HG03342 (cell line): Measurements from ENCODE around the gene RPL6.

ENCODE experiments used
- ATAC-seq: cut with Tn5 transposase; IDR thresholded peaks from one replicate; pipeline ENCODE4 v1.9.1; 2021; ENCODE audit warnings: mild to moderate bottlenecking, moderate library complexity; ENCODE audit not compliant: unreplicated experiment

RPL6 gene

DNA sequence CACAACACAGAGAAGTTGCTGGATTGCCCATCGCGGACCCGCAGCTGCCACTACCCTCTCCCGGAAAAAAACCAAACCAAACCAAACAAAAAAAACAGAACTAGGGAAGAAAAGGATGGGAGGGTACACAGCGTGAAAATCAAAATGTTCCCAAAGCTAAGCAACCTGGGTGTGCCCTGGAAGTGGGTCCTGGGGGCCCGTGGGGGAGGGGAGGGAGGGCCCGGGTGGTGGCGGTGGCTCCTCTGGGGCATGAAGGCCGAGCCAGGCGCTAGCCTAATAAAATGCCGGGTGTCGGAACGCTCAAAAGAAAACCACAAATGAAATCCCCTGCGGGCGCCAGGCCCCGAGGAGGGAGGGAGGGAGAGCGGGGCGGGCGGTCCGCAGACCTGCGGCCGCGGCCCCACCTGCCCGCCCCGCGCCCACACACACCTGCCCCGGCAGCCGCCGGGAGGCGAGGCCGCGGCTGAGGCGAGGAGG lies 28.0 kb downstream of the RPL6 start:
- ATAC-seq, result peak; percentile 48

GRCh38 chr12:112380663-112381405 lies 28.6 kb downstream of the RPL6 start:
- no peak for ATAC-seq

DNA sequence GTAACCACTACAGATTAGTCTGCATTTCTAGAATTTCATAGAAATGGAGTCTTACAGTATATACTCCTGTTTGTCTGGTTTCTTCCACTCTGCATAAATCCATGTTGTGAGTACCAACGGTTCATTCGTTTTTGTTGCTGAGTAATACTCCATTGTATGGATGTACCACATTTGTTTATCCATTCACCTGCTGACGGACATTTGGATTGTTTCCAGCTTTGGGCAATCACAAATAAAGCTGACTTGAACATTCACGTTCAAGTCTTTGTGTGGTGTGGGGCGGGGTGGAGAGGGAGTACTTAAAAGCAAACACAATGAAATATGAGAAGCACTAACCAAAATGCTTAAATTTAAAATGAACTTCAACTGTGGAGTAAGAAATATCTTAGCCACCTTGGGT lies 34.3 kb downstream of the RPL6 start:
- ATAC-seq, result no peak

- ATAC-seq, result no peak
Measured at GRCh38 chr12:112374166-112374740, 35.2 kb downstream of the RPL6 start.

DNA sequence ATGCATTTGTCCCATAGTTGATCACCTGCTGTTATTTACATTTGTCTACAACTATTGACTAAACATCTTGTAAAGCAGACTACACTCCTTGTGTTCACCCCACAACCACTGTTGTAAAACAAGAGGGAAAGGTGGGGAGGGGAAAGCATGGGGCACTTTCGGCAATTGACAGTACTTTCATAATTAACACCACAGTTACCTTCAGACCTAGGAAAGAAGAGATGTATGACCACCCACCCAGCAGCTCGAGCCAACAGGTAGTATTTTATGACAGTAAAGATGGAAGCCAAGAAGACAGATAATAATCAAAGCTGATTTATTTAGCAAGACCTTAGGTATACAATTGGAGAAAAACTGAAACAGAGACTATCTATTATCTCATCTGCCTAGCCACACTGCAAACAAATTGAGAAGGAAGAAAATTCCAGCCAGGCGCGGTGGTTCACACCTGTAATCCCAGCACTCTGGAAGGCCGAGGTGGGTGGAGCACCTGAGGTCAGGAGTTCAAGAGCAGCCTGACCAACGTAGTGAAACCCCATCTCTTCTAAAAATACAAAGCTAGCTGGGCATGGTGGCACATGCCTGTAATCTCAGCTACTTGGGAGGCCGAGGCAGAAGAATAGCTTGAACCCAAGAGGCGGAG lies 38.4 kb downstream of the RPL6 start:
- no peak for ATAC-seq

- no peak for ATAC-seq
Measured at GRCh38 chr12:112370199-112370598, 39.2 kb downstream of the RPL6 start.

GRCh38 chr12:112368856-112369255 lies 40.5 kb downstream of the RPL6 start:
- no peak for ATAC-seq

DNA sequence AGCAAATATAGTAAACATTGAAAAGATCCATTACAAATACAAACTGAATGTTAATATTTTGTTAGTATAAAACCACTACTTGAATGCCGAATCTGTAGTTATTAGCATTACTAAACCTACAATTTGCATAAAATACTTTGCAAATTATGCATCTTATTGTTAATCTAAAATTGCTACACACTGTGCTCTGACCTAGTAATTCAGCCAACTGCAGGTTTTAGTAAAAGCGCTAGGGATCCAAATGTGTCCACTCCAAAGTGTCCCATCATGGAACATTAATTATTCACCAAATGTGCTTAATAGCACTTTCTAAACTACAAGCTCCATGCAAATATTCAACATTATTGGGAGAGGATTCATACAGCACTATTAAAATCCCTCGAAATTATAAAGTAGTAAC lies 41.4 kb downstream of the RPL6 start:
- no peak for ATAC-seq

- no peak for ATAC-seq
Measured at GRCh38 chr12:112362310-112362709, 47.1 kb downstream of the RPL6 start.

GRCh38 chr12:112361271-112361670 lies 48.1 kb downstream of the RPL6 start:
- no peak for ATAC-seq

DNA sequence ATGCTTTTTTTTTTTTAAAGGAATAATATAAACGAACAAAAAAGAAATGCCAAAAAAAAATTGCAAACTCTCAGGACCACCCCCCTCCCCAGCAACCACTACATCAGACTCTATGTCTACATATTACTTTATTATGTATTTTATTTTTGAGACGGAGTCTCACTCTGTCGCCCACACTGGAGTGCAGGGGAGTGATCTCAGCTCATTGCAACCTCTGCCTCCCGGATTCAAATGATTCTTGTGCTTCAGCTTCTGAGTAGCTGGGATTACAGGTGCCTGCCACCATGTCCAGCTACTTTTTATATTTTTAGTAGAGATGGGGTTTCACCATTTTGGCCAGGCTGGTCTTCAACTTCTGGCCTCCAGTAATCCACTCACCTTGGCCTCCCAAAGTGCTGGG lies 50.1 kb downstream of the RPL6 start:
- no peak for ATAC-seq

DNA sequence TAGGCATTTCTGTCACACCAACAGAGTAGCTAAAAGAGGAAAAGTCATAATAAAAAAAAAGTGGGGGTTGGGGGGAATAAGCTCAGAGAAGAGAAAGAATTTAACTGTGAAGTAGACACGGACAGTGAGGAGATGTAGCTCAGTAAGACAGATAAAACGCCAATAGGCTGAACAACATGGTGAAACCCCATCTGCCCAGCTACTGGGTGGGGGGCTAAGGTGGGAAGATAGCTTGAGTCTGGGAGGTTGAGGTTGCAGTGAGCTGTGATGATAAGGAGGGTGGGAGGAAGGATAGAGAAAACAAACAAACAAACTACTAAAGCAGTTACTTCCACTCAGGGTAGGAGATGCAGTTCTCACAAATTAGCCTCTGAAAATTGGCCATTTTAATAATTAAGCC lies 52.2 kb downstream of the RPL6 start:
- no peak for ATAC-seq
